Natural killer cell (primary cell): ENCODE data around the gene PPP1R12B. TPM values are rescaled to one million over a fixed set of nuclear protein-coding genes. Genes with fewer than 3 reads are reported as not detected.

Experiments used
- ATAC-seq, 3 donors: fragments of 150-1000 bp in 2 of 3; fragments of 200-7000 bp in 1 of 3; cut with Tn5 transposase; 1 replicate in 1 of 3; 2 replicates in 2 of 3; pipeline ENCODE4 v1.10.0; 2021; ENCODE audit warnings: mild to moderate bottlenecking in 2 of 3, moderate library complexity in 2 of 3
- DNase-seq, 2 donors: peaks; one replicate each; pipeline versions ENCODE4 v3.0.0 to v3.0.0-alpha.2; 2013 to 2021; ENCODE audit warnings: mixed read lengths in 1 of 2
- H3K27ac ChIP-seq: one replicate; pipeline ENCODE4 v1.5.1; 2013; ENCODE audit warnings: mild to moderate bottlenecking, low read length
- H3K27me3 ChIP-seq: one replicate; pipeline ENCODE4 v1.6.1; 2013; ENCODE audit warnings: low read length; ENCODE audit not compliant: control insufficient read depth, insufficient read depth
- H3K36me3 ChIP-seq: one replicate; pipeline ENCODE4 v1.6.1; 2013; ENCODE audit warnings: low read length; ENCODE audit not compliant: control insufficient read depth, insufficient read depth
- H3K4me1 ChIP-seq: one replicate; pipeline ENCODE4 v1.6.1; 2013; ENCODE audit warnings: low read length; ENCODE audit not compliant: control insufficient read depth, insufficient read depth
- H3K4me3 ChIP-seq: one replicate; pipeline ENCODE4 v1.5.1; 2013; ENCODE audit warnings: low read length
- H3K9me3 ChIP-seq: one replicate; pipeline ENCODE4 v1.6.1; 2013; ENCODE audit warnings: low read length; ENCODE audit not compliant: control insufficient read depth, insufficient read depth
- H3K27ac Mint-ChIP-seq, 2 donors: one replicate each; pipeline ENCODE4 v1.8.0; 2022; ENCODE audit warnings: mild to moderate bottlenecking in 2 of 2, mixed read lengths in 2 of 2, moderate library complexity in 1 of 2
- H3K27me3 Mint-ChIP-seq, 2 donors: one replicate each; pipeline ENCODE4 v1.8.0; 2022; ENCODE audit warnings: low read depth in 2 of 2, mixed read lengths in 2 of 2
- H3K36me3 Mint-ChIP-seq: one replicate; pipeline ENCODE4 v1.8.0; 2022; ENCODE audit warnings: mixed read lengths
- H3K4me1 Mint-ChIP-seq, 2 donors: one replicate each; pipeline ENCODE4 v1.8.0; 2022; ENCODE audit warnings: mixed read lengths in 2 of 2
- H3K4me3 Mint-ChIP-seq: one replicate; pipeline ENCODE4 v1.8.0; 2022; ENCODE audit warnings: mild to moderate bottlenecking, moderate library complexity, mixed read lengths
- H3K9me3 Mint-ChIP-seq, 2 donors: one replicate each; pipeline ENCODE4 v1.8.0; 2022; ENCODE audit warnings: mixed read lengths in 2 of 2
- WGBS: methylation state at CpG from one replicate; pipeline ENCODE4 v1.1.7; 2013; ENCODE audit warnings: missing lambda C conversion rate; ENCODE audit not compliant: insufficient coverage; 5-methylcytosine and 5-hydroxymethylcytosine counted together
- intact Hi-C: fragments of 100-400 bp; cut with micrococcal nuclease; formaldehyde crosslinking; loops from one replicate; pipeline ENCODE4 v1.14.2; 2022
- total RNA-seq, 4 donors: library from RNA; stranded (reverse); fragments of 120-200 nt in 1 of 4; gene quantifications; one replicate each; pipeline versions ENCODE4 v1.2.3 to v1.2.4, GENCODE V29; 2013 to 2022
- TF ChIP-seq, protein P1 (sequence below): fragments of 200-600 bp; IDR thresholded peaks from one replicate; pipeline ENCODE4 v1.8.0; 2022; ENCODE audit warnings: antibody characterized with exemption

PPP1R12B gene
- total RNA-seq, 3 donors from 2014 or later (not counting 1 experiment from before 2014, with no cell fraction given), result 27.8 to 47.5 (median 46.5) TPM

DNA sequence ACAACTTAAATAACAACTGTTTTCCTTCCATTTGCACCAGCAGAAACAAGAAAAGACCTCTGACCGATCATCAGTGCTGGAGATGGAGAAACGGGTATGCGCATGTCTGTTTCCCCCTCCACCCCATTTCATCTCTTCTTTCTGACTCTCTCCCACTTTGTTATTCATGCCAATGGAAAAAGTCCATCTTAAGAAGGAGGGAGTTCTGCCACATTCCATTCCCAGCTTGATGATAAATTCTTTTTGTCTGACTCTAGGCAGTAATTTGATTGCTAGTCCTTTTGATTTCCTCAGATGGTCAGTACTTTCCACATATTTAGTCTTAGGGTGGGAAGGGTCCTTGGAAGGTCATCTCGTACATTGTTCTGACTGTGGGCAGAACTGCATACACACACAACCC lies 219.2 kb downstream of the PPP1R12B start:
- WGBS, result 98% methylated on average over 4 of the region's 4 CpGs
- TF ChIP-seq, protein P1, sequence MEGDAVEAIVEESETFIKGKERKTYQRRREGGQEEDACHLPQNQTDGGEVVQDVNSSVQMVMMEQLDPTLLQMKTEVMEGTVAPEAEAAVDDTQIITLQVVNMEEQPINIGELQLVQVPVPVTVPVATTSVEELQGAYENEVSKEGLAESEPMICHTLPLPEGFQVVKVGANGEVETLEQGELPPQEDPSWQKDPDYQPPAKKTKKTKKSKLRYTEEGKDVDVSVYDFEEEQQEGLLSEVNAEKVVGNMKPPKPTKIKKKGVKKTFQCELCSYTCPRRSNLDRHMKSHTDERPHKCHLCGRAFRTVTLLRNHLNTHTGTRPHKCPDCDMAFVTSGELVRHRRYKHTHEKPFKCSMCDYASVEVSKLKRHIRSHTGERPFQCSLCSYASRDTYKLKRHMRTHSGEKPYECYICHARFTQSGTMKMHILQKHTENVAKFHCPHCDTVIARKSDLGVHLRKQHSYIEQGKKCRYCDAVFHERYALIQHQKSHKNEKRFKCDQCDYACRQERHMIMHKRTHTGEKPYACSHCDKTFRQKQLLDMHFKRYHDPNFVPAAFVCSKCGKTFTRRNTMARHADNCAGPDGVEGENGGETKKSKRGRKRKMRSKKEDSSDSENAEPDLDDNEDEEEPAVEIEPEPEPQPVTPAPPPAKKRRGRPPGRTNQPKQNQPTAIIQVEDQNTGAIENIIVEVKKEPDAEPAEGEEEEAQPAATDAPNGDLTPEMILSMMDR, result no peak
- peaks cover 3% of the 10 kb centered on the region for H3K36me3 ChIP-seq
- peak overlapping the region in 1 of 2 donors; percentile 35 for H3K27ac Mint-ChIP-seq
- peaks cover 22 to 24% of the 10 kb centered on the region in 2 donors for H3K4me1 Mint-ChIP-seq
- H3K4me1 ChIP-seq, result peaks cover 11% of the 10 kb centered on the region
- no peaks in the 10 kb centered on the region for H3K27me3 ChIP-seq
- peaks cover 11% of the 10 kb centered on the region for H3K36me3 Mint-ChIP-seq
- no peak for DNase-seq
- H3K4me3 Mint-ChIP-seq, result no peak overlapping the region
- no peak overlapping the region for H3K27ac ChIP-seq
- no peaks in the 10 kb centered on the region for H3K9me3 ChIP-seq
- no peaks in the 10 kb centered on the region for H3K9me3 Mint-ChIP-seq
- H3K4me3 ChIP-seq, result no peak overlapping the region
- no peak for ATAC-seq
- H3K27me3 Mint-ChIP-seq, result no peaks in the 10 kb centered on the region
- intact Hi-C loops, result no loop called here

DNA sequence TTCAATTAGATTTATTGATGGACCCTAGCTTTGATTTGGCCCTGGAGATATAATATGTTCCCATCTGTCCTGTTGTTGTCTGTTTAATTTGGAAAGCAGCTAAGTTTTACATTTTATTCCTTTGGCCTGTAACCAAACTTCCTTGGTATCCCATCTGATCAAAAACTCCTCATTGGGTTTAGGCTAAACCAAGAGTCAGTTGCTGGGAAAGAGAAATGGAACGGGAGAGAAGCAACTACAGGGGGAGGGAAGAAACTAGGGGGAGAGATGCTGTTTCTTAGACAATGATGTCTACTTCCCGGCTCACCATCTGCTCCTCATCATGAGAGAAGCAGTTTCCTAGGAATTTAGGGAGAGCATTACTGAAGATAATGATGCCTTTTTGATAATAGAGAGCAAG lies 219.9 kb downstream of the PPP1R12B start:
- Histone ChIP-seq H3K4me3 (no peak overlapping the region), H3K27me3 (no peaks in the 10 kb centered on the region), H3K36me3 (peaks cover 3% of the 10 kb centered on the region), H3K27ac (no peak overlapping the region), H3K4me1 (peaks cover 11% of the 10 kb centered on the region), H3K9me3 (no peaks in the 10 kb centered on the region)
- peaks cover 11% of the 10 kb centered on the region for H3K36me3 Mint-ChIP-seq
- ATAC-seq, result no peak
- DNase-seq, result no peak
- peaks cover 22 to 24% of the 10 kb centered on the region in 2 donors for H3K4me1 Mint-ChIP-seq
- 100% methylated on average over 2 of the region's 2 CpGs for WGBS
- no peak overlapping the region for H3K27ac Mint-ChIP-seq
- no peaks in the 10 kb centered on the region for H3K9me3 Mint-ChIP-seq
- H3K4me3 Mint-ChIP-seq, result no peak overlapping the region
- TF ChIP-seq, protein P1, result no peak
- no peaks in the 10 kb centered on the region for H3K27me3 Mint-ChIP-seq
- intact Hi-C loops, result no loop called here

DNA sequence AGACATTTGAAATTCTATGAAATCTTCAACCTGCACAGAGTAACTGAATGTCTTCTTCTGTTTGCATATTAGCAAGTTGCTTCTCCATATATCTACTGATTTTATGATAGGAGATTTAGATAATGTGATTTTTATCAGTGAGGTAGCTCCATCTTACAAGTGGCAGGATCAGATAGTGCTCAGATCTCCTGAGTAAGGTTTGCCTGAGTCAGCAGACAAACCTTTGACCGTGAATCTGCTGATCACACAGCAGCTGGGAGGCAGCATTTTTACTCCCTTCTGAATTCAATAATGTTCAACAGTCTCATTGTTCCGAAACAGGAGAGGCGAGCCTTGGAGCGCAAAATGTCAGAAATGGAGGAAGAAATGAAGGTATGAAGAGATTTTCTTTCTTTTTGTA lies 220.3 kb downstream of the PPP1R12B start:
- WGBS, result 95% methylated on average over 4 of the region's 4 CpGs
- ATAC-seq, result peak in 1 of 3 donors; percentile 30
- Histone ChIP-seq H3K36me3 (peaks cover 3% of the 10 kb centered on the region), H3K9me3 (no peaks in the 10 kb centered on the region), H3K27me3 (no peaks in the 10 kb centered on the region), H3K4me1 (peaks cover 11% of the 10 kb centered on the region), H3K4me3 (no peak overlapping the region), H3K27ac (no peak overlapping the region)
- H3K27ac Mint-ChIP-seq, result no peak overlapping the region
- H3K27me3 Mint-ChIP-seq, result no peaks in the 10 kb centered on the region
- H3K4me3 Mint-ChIP-seq, result no peak overlapping the region
- H3K4me1 Mint-ChIP-seq, result peaks cover 22 to 24% of the 10 kb centered on the region in 2 donors
- DNase-seq, result no peak
- intact Hi-C loops, result no loop called here
- no peaks in the 10 kb centered on the region for H3K9me3 Mint-ChIP-seq
- TF ChIP-seq, protein P1, result no peak
- H3K36me3 Mint-ChIP-seq, result peaks cover 11% of the 10 kb centered on the region
